Stimulated activated CD4-positive, alpha-beta T cell treated with anti-CD3 and anti-CD28 coated beads, Interleukin-15, amount 100 ng/mL, for 24 hours (primary cell): ENCODE results near the gene SLC10A7.

Experiments
- DNase-seq: peaks from one replicate; pipeline ENCODE4 v3.0.0-alpha.2; 2020

SLC10A7 gene

DNA sequence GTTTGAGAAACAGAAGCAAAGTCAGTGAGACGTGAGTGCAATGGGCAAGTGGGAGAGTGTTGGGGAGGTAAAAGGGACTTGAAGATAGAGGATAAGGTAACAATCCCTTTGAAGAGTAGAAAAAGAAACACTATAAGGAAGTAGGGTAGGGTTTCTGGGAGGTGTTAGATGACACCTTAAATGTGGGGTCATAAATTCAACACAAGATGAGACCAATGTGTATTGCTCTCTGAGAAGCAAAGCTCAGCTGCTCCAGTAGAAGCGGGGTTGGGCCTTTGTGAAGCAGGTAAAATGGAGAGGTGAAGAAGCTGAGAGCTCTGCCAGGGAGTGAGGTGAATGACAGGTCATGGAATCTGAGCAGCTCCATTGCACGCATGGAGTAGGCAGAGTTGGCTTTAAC is 222.1 kb downstream of the SLC10A7 start:
- no peak for DNase-seq

DNA sequence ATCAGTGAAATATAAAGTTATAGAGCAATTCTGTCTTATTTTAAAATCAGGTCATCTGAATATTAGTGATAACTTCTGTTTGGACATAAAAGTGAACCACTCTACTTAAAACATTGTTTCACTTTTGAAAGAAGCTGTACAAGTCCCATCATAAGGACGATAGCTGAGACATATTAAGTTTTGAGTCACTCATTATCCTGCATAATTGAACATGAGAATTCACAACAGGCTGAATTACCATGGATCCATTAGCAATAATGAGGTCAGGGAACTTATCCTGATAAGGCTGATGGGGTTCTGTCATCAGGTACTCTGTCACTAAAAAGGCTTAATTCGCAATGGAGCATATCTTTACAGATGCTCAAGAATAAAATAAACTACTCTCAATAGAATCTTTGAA is 227.0 kb downstream of the SLC10A7 start:
- DNase-seq = no peak

DNA sequence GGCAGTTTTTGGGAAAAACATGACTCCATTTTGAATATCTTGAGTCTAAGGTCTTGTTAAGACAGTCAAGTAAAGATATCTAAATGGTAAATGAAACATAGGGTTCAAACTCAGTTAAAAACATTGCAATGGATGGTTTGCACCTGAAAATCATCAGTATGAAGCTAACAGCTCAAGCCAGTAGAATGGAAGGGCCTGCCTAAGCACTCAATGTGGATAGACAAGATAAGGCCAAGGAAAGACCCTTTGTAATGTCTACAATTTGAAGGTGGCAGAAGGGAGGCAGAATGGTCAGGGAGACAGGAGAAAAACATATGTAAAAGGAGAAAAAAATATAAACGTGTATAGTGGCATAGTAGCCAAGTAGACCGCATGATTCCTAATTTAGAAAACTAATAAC is 229.2 kb downstream of the SLC10A7 start:
- no peak for DNase-seq

DNA sequence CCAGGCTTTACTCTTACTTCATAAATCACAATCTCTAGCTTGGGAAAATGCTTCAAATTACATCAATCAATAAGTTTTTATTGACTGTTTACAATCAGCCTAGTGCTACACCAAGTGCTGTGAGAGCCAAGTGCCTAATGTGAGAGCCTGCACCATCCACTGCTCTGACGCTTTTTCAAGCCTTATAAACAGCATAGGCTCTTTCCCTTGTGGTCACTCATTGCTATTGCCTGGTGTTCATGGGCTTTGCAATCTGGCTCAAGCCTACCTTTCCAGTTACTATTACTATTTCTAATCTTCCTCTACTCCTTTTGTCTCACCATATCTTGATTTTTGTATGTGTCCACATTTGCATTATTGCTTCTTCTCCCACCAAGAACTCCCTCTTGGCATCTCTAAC is 230.4 kb downstream of the SLC10A7 start:
- DNase-seq = no peak

DNA sequence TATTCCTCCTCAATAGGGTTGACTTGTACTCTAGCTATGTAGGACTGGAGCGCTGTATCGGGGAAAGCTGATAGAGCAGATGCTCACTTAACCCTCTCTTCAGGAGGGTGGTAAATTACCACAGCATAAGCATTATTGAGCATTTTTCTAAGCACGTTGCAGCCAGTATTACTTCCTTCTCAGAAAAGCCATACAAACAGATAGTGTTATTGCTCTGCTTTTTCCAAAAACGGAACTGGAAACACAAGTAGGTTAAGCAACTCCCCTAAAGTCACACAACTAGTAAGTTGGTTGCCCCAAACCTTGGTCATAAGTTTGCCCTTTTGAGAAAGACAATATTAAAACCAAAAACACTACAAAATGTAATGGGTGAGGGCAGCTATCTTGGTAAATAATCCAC is 233.5 kb downstream of the SLC10A7 start:
- DNase-seq = no peak

DNA sequence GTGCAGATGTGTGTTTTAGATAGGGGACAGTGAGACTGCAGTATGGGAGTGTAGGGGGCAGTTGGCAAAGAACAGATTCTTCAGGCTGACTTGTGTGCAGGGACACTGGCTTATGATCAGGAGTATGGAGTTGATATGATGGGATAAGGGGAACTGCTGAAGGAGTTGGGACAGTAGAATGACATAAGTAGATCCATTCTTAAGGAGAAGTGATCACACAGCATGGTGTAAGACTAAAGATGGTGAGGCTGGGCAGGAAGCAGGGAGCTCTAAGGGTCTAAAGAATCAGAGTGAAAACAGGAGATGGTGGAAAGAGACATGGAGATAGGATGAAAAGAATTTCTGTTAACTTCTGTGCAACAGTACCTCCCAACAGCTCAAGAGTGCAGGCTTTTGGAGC is 236.7 kb downstream of the SLC10A7 start:
- no peak for DNase-seq

DNA sequence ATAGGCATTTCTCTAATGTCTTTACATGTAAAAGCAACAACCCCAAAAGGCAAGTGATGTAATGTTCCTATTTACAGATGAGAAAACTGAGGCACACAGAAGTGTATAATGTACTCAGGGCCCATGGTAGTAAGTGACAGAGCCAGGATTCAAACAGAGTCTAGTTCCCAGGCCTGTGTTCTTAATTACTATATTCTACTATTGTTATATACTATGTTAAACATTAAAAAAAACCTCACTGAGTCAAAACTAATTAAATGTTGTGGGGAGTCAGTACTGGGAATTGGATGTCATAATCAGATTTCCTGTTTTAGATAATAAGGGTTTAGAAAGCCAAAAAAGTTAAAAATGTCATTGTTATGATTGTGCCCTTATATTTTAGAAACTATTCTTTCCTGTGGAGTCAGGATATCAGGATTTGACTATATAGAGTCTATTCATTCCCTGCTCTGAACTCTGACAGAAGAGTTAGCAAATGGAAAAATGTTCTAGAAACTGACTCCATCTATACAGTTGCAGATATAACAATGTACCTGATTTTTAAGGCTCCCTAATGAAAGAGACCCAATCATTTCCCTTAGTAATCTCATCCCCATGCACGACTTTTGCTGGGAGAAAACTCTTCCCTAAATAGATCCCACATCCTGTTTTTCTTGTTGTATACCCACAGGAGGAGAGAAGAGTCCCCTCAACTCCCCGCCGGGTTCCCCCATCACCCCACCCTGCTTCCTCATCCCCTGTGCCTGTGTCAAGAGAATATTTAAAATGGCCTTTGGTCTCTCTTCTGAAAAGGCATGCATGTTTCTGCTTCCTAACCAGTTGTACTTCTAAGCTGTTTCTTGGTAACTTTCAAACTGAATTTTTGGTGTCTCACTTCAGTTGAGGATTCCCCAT is 237.7 kb downstream of the SLC10A7 start:
- DNase-seq = no peak

DNA sequence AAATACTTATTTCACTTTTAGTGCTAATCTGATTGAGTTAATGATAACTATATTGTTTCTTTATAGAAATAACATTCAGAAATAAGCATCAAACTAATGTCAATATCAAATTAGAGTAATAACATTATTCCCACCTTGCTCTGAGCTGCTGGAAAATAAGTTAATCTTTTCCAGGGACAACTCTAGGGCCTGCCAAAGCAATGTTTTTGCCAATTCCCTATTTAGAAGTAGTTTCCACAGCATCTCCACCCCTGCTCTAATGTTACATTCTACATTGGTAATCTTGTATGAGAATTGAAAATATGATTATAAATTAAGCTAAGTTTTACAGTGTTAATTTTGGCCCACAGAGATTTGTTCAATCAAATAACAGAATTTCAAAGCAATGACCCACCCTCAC is 239.1 kb downstream of the SLC10A7 start:
- no peak for DNase-seq

DNA sequence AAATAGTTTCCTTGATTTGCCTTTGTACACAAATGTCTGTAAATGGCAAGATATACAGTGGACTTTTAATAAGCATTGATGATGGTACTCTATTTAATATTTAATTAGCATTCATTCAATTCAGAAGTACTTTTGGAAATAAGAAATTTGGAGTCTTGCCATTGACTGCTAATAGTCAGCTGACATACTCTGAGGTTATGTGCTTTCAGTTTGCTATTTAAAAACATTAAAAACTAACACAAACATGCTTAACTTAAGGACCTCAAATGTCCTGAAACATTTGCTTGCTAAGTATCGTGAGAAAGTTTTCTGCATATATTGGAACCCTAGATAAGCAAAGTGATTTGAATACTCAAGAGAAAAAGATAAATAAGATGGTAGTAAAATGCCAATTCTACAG is 242.8 kb downstream of the SLC10A7 start:
- no peak for DNase-seq

DNA sequence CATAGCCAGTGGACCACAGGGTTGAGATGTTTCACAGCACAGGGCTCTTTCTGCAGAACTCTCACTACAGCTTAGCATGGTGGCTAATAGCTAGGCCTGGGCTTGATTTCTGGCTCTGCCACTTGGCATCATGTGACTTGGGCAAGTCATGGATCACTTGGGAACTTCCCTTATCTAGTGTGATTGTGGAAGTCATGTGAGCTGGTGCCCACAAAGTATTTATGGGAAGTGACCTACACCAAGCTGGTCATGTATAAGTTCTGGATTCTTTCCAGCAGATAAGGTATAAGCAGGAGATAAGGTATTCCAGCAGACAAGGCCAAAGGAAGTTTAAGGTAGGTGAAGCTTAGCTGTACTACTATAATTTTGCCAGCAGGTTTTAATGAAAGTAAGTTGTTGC is 246.4 kb downstream of the SLC10A7 start:
- no peak for DNase-seq

DNA sequence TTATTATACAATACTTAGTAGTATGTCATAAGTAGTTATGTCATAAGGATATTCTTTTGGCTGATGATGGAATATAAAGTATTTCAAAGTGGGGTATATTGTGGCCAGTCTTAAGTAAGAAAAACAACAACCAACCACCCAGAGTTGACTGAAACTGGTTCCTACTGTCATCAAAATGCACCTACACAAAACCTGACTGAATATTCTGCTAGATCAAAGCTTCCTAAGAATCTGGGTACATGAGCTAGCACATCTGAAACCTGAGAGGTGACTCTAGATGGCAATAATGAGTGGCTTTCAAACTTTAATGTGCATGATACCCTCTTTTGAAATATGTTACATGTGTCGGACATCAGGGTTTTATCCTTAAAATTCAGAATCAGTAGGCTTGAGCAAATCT is 247.0 kb downstream of the SLC10A7 start:
- DNase-seq = no peak

DNA sequence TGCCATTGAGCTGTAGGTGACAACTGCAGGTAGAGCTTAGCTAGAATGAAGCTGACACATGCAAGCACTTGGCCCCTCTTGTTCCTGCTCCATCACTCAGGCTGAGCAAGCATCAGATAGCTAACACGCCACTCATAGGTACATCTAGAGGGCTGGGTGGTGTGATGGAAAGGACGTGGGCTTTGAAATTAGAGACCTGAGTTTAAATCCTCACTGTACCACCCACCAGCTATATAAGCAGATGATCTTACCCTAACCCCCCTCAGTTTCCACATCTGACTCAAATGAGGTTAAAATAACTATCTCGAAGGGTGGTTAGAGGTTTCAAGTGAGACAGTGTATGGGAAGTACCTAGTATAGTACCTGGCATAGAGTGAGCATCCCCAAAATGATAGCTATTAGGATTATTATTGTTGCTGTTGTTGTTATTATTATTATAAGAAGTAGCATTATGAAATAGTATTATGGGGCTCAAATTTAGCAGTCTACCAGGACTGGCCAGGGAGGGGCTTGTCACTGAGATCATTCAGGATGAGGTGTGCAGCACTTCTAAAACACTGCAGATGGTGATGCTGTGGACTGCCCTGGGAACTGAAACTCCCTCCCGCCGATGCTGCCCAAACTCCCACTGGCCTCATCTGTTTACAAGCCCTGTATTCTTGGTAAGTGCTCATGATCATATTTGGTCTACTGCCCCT is 248.4 kb downstream of the SLC10A7 start:
- DNase-seq = no peak

DNA sequence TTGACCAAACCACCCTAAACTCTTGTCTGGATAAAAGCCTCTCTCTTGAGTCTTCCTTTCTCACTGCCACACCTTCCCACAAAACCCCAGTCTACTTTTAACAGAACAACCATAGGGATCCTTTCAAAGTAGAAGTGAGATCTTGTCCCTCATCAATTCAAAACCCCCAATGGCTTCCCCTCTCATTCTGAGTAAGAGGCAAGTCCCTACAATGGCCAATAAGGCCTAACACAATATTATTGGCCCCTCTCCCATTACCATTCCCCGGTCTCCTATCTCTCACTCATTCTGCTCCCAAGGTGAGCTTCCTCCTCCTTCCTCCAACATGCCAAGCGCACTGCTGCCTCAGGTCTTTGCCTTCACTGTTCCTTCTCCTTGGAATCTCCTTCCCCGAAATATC is 250.3 kb downstream of the SLC10A7 start:
- DNase-seq = no peak

DNA sequence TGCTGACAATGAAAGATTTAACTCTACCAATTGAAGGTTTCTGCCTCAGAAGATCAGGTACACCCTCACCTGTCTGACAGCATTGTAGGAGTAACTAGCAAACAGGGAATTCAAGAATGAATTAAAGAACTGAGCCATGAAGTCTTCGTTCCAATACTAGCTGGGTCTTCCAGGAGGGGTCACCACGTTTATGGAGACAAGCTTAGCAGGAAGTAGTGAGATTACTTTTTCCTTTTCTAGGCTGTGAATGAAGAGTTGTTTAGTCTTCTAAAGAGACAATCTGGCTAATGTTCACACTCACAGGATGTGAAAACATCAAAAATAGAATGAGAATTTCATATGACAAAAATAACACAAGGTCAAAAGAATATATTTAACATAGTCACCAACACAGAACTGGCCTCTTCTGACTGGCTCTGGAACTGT is 252.5 kb downstream of the SLC10A7 start:
- DNase-seq = no peak

DNA sequence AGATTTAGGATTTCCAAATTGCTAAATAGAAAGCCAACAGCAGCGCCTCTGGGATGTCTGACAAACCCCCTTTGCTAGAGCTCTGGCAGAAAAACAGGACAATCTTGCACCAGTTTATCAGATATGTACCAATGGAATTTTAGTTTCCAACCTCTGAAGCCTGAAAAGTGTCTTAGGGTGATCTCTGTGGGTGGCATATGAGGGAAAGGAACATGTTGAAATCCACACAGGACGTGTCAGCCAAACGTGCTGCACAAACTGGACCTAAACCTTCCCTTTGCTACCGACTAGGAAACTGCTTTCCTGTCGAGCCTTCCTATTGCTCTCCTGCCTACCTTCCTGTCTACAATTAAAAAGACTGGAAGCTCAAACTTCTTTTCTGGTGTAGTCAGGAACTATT is 253.9 kb downstream of the SLC10A7 start:
- no peak for DNase-seq

DNA sequence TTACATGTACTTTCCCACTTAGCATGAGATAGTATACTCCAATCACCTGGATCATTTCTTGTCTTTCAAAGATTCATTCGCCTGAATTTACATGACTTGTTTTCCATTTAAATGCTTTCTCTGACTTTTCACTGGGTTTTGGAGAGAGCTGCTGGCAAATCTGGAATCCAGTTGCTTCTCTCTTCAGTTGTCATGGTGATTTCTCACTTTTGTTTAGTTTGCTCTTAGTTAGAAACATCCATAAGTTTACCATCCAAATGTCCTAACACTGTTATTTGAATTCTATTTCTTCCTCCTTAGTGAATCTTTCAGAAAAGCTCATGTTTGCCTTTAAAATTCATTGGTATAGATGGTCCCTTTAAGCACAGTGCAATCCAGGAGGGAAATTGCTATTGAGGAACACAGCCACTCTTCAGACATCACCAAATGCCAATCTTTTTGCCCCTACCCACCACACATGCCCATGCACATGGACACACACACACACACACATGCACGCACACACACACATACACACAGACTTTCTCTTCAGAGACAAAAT is 255.7 kb downstream of the SLC10A7 start:
- no peak for DNase-seq

DNA sequence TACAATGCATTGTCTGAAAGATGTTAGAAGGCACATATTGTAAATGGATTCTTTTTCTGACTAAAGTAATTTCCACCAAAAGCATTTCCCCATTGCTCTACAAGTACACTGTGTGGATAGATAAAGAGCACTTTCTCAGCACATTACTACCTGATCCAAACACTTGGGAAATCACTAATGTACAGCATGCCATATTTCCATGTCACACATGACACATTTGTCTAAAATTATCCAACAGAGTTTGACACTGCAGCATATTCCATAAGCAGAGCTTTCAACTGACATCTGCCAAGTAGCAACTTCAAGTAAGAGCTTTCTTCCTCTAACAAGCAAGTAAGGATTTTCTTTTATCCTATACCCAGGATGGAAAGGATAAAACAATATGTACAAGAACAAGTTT is 257.9 kb downstream of the SLC10A7 start:
- no peak for DNase-seq

DNA sequence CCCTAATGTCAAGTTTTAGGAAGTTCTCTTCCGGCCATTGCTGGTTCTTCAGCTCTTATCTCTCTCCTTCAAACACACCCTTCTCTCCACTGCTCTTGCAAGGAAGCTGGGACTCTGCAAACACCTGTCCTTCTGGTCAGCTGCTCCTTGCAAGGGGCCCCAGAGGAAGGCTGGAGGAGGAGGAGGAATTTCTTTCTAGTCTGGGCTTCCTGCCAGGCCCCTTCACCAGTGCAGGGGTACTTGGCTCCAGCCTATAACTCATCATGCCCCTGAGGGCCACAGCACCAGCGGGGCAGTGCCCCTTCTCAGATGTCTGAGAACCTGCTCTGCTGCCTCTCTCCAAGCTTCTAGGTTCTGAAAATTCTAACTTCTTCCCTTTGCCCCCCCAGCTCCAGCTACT is 260.7 kb downstream of the SLC10A7 start:
- DNase-seq = no peak

DNA sequence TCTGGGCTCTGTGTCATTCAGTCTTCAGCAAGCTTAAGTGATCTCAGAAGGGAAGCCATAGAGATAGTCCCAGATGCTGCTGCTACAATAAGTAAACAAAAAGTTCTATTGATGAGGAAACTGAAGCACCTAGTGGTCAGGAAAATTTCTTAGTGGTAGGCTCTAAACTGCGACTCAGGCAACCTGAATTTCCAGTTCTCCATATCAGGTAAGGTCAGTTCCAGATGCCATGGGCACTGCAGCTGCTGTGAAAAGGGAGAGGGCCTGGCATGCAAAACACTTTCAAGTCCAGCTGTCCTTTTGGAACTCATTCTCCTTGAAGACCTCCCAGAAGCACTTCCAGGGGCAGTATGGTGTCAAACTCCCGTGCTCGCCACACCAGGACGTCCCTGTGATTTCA is 261.2 kb downstream of the SLC10A7 start:
- no peak for DNase-seq

DNA sequence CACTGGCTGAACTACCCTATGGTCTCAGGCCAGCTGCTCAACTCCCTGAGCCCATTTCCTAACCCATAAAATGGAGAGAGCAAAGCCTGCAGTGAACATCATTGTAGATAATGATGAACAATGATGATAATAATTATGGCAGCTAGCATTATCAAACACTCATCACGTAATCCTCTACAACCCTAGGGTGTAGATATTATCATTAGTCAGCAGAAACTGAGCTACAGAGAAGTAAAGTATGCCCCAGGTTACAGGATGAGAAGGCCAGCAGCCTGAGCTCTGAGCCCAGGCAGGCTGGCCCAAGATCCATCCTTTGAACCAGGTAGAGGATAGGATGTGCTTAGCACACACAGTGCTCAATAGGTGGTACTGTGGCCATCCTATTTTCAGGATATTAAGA is 264.2 kb downstream of the SLC10A7 start:
- DNase-seq = no peak

DNA sequence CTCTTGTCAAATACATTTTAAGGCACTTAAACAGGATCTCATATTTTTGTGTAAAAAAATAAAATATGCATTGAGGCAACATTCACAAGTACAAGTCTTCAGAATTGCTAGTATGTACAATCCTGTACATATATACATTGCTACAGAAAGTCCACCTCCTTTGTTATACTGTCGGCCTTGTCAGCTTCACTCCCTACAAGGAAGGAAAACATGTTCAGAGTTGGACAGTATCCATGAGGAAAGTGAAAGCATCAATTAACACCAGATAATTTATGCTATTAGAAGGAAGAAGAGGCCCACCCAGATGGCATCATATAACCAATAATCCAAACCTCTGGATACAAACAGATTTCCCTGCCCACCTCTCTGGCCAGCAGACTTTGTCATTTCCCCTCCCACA is 265.4 kb downstream of the SLC10A7 start:
- no peak for DNase-seq

DNA sequence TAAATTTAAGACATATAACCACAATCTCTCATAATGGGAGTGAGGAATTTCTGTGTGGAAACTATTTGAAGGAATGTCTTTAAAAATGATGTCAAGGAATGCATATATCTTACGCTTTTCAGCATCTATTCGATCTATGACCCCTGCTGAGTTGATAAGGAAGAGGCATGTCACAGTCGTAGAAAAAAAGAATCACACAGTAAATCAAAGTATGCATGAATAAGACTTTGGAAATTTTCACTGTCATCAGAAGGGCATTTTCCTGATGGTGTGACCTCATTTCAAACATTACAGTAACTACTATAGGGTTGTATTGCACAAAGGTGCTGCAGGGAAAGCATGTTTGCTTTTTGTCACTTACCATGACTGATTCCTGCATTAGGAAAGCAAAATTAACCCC is 265.9 kb downstream of the SLC10A7 start:
- no peak for DNase-seq

DNA sequence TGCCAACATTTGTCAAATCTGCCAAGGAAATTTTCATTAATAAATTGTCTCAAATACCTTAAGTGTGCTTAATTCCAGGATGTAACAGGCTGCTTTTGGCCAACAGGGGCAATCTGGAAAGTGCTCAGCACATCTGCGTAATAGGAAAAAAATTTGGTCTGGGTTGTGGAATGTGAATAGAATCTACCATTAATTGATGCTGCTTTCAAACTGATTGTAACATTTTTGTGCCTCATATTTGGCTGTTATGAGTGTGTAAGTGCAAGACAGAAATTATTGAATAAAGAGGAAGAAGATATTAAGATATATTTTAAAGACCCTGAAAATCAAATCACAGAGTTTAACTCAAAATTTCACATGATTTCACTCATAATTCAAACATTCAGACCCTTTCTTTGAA is 266.3 kb downstream of the SLC10A7 start:
- no peak for DNase-seq

DNA sequence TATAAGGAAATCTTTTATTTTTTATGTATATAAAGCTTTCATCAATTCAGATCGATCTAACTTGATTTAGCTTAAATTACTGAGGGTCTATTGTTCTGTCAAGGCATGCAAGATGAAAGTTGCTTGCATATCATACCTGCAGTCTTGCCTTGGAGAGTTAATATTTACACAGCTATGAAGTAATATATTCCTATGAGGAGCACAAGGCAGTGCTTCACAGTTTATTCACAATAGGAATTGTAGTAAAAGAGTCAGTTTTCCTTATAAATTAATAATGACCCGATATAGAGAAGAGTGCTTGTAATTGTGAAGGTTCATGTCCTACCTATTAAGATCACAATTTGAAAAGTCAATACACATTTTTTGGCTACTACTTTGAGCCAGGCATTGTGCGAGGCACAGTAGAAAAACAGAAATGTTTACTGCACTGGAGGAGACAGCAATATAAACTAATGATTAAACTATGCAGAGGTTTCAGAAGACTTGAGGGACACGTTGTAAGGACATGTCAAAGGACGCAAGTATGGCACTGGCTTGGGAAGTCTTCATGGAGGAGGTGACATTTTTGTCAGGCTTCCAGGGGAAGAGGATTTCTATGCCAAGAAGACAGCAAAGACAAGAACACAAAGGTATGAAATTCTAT is 268.6 kb downstream of the SLC10A7 start:
- DNase-seq = no peak
